ENCODE measurements around the gene PTPRH. TPM values are rescaled to one million over a fixed set of nuclear protein-coding genes. Genes with fewer than 3 reads are reported as not detected.
A peak's percentile ranks its signal among the peaks of the same experiment; 100 is the strongest.
"Not testable (repeated sequence)": the region's sequence is repeated elsewhere in the genome, so short reads cannot be mapped to it uniquely, and the experiment has no call there.

Gene PTPRH
- polyA plus RNA-seq, 1 experiment = 1.3 TPM

DNA sequence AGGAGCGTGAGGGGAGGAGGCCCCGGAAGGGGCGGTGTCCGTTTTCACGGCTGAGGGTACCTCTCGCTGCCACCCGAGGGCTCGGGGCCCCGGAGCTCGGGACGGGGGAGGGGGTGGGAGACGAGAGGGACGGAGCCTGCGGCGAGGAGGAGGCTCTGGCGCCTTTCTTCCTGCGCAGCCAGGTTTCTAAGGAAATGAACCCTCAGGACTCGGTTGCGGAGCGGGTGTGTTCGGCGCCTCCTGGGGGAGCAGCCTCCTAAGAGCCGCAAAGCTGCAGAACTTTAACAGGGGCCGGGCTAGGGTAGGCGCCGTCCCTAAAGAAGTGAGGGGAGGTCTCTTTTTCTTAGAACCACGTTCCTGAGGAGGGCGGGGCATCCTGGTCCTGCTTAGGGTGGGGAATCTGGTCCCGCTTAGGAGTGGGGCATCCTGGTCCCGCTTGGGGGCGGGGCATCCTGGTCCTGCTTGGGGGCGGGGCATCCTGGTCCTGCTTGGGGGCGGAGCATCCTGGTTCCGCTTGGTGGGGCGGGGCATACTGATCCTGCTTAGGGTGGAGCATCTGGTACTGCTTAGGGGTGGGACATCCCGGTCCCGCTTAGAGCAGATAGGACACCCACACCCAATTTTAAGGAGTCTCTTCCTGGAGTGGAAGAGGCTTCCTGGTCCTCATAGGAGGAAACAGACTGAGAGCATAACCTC is 35.4 kb downstream of the PTPRH start:
- Histone ChIP-seq H3K27ac (ENCODE audit: low read depth, low read length) (no peak overlapping the region), H3K9me3 (ENCODE audit: control insufficient read depth, insufficient read depth, low read length) (peaks cover 12% of the 10 kb centered on the region; the same call in 1 of the 2 replicates), H3K4me3 (ENCODE audit: low read depth, low read length) (peak overlapping the region; percentile 59), H3K27me3 (ENCODE audit: control insufficient read depth, insufficient read depth, low read length) (peaks cover 6% of the 10 kb centered on the region)
- TF ChIP-seq, protein P1, sequence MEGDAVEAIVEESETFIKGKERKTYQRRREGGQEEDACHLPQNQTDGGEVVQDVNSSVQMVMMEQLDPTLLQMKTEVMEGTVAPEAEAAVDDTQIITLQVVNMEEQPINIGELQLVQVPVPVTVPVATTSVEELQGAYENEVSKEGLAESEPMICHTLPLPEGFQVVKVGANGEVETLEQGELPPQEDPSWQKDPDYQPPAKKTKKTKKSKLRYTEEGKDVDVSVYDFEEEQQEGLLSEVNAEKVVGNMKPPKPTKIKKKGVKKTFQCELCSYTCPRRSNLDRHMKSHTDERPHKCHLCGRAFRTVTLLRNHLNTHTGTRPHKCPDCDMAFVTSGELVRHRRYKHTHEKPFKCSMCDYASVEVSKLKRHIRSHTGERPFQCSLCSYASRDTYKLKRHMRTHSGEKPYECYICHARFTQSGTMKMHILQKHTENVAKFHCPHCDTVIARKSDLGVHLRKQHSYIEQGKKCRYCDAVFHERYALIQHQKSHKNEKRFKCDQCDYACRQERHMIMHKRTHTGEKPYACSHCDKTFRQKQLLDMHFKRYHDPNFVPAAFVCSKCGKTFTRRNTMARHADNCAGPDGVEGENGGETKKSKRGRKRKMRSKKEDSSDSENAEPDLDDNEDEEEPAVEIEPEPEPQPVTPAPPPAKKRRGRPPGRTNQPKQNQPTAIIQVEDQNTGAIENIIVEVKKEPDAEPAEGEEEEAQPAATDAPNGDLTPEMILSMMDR (IDR thresholded peaks at IDR 0.05; ENCODE audit: low read depth, low read length) = no peak
- ChIA-PET POLR2A (interaction anchor here (0.6 to 1.0 kb wide), 3 partner anchors 96 to 400 kb away, joined by 3 to 4 read pairs (median 3); partner anchors contain the start of gene UBE2S), CTCF (interaction anchor here (0.7 to 0.9 kb wide), 2 partner anchors 8 to 17 kb away, joined by 3 to 6 read pairs; partner anchors contain the start of gene DNAAF3)
- DNase-seq (ENCODE audit: low read depth, low spot score) = no peak

DNA sequence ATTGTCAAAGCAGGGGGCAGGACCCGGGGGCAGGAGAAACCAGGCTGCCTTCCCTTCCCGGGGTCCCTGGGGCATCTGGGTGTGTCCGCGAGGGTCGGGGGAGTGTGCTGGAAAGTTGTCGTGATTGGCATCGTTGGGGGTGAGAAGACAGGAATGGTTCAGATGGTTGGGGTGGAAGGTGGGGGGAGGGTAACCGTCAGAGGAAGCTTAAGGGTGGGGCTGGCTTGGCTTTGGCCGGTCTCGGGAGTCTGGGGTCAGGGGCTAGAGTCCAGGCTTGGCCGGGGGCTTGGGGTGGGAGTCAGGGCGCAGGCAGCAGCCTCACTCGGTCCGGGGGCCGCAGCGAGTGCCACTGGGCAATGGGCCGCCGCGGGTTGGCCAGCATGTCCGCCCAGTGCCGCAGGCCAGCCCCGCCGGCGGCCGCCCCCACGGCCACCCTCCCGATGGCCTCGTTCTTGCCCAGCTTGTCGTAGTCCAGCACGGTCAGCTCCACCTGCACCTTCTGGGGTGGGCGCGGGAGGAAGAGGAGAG is 36.1 kb downstream of the PTPRH start:
- no peak for DNase-seq (ENCODE audit: low read depth, low spot score)
- H3K27me3 ChIP-seq (ENCODE audit: control insufficient read depth, insufficient read depth, low read length) = peaks cover 6% of the 10 kb centered on the region
- peak overlapping the region; percentile 59 for H3K4me3 ChIP-seq (ENCODE audit: low read depth, low read length)
- TF ChIP-seq, protein P1 (IDR thresholded peaks at IDR 0.05; ENCODE audit: low read depth, low read length) = no peak
- peaks cover 12% of the 10 kb centered on the region; the same call in 1 of the 2 replicates for H3K9me3 ChIP-seq (ENCODE audit: control insufficient read depth, insufficient read depth, low read length)
- POLR2A ChIA-PET = interaction anchor here (0.6 to 1.0 kb wide), 3 partner anchors 13 to 234 kb away, joined by 3 read pairs; partner anchors contain the start of gene UBE2S
- H3K27ac ChIP-seq (ENCODE audit: low read depth, low read length) = peak overlapping the region; percentile 57
- CTCF ChIA-PET = interaction anchor here (0.7 kb wide), 1 partner anchor 18 kb away, joined by 6 read pairs; no protein-coding TSS in a partner anchor

DNA sequence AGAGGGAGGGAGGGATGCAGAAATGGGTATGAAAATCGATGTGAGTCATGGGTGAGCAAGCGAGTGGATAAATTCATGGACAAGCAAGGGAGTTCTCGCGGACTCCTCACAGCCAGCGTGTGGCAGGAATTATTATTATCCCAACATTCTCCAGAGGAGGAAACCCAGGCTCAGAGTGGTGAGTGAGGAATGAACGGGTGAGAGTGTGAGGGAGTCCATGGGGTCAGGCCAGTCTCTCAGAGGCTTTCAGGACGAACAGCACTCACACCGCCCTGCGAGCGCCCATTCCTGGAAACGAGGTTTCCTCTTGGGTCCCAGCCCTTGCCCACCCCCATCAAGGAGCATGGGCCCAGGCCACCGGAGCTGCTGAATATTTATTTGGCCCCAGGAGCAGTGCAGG is 36.6 kb downstream of the PTPRH start:
- no peak for DNase-seq (ENCODE audit: low read depth, low spot score)
- POLR2A ChIA-PET = interaction anchor here (0.6 to 1.0 kb wide), 2 partner anchors 13 to 235 kb away, joined by 3 read pairs; partner anchors contain the start of gene UBE2S
- CTCF ChIA-PET = no interaction called here
- TF ChIP-seq, protein P1 (IDR thresholded peaks at IDR 0.05; ENCODE audit: low read depth, low read length) = peak; percentile 29
- Histone ChIP-seq H3K27ac (ENCODE audit: low read depth, low read length) (peak overlapping the region; percentile 57), H3K4me3 (ENCODE audit: low read depth, low read length) (peak overlapping the region; percentile 59), H3K9me3 (ENCODE audit: control insufficient read depth, insufficient read depth, low read length) (peaks cover 12% of the 10 kb centered on the region; the same call in 1 of the 2 replicates), H3K27me3 (ENCODE audit: control insufficient read depth, insufficient read depth, low read length) (peaks cover 6% of the 10 kb centered on the region)

DNA sequence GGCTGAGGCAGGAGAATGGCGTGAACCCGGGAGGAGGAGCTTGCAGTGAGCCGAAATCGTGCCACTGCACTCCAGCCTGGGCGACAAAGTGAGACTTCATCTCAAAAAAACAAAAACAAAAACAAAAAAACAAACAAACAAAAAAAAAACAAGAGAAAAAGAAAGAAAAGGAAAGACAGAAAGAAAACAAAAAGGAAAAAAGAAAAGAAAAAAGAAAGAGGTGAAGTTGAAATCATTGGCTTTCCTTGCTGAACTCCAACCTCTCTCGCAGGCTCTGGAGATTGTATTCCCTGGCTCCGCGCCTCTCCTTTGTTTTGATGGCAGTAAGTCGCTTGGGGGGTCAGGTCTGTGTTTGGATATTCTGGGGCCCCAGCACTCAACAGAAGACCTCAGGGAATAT is 37.0 kb downstream of the PTPRH start:
- H3K27me3 ChIP-seq (ENCODE audit: control insufficient read depth, insufficient read depth, low read length); H3K27ac ChIP-seq (ENCODE audit: low read depth, low read length); CTCF ChIA-PET; DNase-seq (ENCODE audit: low read depth, low spot score); H3K4me3 ChIP-seq (ENCODE audit: low read depth, low read length); POLR2A ChIA-PET: not testable (repeated sequence)
- H3K9me3 ChIP-seq (ENCODE audit: control insufficient read depth, insufficient read depth, low read length) = peaks cover 12% of the 10 kb centered on the region; the same call in 1 of the 2 replicates

DNA sequence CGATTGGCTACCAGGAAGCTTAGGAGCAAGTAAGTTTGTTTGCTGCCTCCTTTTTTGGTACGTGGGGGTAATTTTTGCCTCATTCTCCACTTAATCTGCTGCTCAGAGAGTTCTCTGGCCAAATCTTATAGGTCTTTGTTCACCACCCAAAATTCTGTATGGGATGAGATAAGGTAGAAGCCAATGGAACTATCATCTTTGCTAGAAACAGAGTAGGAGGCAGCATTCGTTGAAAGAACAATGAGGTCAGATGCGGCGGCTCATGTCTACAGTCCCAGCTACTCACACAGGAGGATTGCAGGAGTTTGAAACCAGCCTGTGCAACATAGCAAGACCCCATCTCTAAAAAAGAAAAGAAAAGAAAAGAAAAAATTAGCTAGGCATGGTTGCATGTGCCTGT is 37.9 kb downstream of the PTPRH start:
- Histone ChIP-seq H3K27me3 (ENCODE audit: control insufficient read depth, insufficient read depth, low read length) (peaks cover 6% of the 10 kb centered on the region), H3K9me3 (ENCODE audit: control insufficient read depth, insufficient read depth, low read length) (peaks cover 12% of the 10 kb centered on the region; the same call in 1 of the 2 replicates), H3K4me3 (ENCODE audit: low read depth, low read length) (no peak overlapping the region), H3K27ac (ENCODE audit: low read depth, low read length) (no peak overlapping the region)
- no peak for DNase-seq (ENCODE audit: low read depth, low spot score)
- TF ChIP-seq, protein P1 (IDR thresholded peaks at IDR 0.05; ENCODE audit: low read depth, low read length) = no peak
- CTCF ChIA-PET = no interaction called here
- POLR2A ChIA-PET = interaction anchor here (0.6 kb wide), 1 partner anchor 88 kb away, joined by 3 read pairs; no protein-coding TSS in a partner anchor
